ENCODE data around the gene TEAD4. TPM values are rescaled to one million over a fixed set of nuclear protein-coding genes. Genes with fewer than 3 reads are reported as not detected.

TEAD4 gene
- total and polyA plus RNA-seq, 9 donors, result 3.6 to 19.9 (median 6.7) TPM

DNA sequence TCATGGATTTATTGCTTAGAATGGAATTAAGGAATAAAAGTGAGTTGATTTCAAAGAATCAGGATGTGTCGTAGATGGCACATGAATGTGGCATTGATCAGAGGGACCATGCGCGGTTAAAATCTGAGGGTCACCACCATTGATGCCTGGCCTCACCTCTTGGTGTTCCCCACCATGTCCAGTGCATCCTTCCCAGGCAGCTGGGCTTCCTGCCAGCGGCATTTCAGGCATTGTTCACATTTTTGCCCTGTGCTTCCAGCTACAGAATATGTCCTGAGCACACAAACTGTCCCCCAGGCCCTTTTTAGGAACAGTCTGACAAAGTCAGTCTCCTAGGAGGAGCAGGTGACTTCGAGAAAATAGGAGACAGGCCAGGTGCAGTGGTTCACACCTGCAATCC is 76.0 kb downstream of the TEAD4 start:
- H3K27me3 ChIP-seq, result no peaks in the 10 kb centered on the region
- DNase-seq, result no peak
- H3K9me3 ChIP-seq, result no peaks in the 10 kb centered on the region
- H3K4me3 ChIP-seq, result no peak overlapping the region
- no peak overlapping the region for H3K27ac ChIP-seq
- intact Hi-C loops (cut with DNase I), result loop anchor here in 3 of 4 donors (10.0 kb wide), 2 partner anchors 160 to 180 kb away; partner anchors contain the start of genes TEX52 (in 2 of the 3), FOXM1 (in 1 of the 3) and RHNO1 (in 1 of the 3)
- 75 to 86% (median 84%) methylated on average over 5 of the region's 5 CpGs for WGBS, 3 donors
- no peaks in the 10 kb centered on the region for H3K36me3 ChIP-seq
- H3K4me1 ChIP-seq (ENCODE audit: insufficient read depth), result no peaks in the 10 kb centered on the region
- TF ChIP-seq EP300 (IDR thresholded peaks at IDR 0.05) (no peak), POLR2A (IDR thresholded peaks at IDR 0.05) (no peak)
- TF ChIP-seq, protein P1, sequence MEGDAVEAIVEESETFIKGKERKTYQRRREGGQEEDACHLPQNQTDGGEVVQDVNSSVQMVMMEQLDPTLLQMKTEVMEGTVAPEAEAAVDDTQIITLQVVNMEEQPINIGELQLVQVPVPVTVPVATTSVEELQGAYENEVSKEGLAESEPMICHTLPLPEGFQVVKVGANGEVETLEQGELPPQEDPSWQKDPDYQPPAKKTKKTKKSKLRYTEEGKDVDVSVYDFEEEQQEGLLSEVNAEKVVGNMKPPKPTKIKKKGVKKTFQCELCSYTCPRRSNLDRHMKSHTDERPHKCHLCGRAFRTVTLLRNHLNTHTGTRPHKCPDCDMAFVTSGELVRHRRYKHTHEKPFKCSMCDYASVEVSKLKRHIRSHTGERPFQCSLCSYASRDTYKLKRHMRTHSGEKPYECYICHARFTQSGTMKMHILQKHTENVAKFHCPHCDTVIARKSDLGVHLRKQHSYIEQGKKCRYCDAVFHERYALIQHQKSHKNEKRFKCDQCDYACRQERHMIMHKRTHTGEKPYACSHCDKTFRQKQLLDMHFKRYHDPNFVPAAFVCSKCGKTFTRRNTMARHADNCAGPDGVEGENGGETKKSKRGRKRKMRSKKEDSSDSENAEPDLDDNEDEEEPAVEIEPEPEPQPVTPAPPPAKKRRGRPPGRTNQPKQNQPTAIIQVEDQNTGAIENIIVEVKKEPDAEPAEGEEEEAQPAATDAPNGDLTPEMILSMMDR (IDR thresholded peaks at IDR 0.05), result no peak

DNA sequence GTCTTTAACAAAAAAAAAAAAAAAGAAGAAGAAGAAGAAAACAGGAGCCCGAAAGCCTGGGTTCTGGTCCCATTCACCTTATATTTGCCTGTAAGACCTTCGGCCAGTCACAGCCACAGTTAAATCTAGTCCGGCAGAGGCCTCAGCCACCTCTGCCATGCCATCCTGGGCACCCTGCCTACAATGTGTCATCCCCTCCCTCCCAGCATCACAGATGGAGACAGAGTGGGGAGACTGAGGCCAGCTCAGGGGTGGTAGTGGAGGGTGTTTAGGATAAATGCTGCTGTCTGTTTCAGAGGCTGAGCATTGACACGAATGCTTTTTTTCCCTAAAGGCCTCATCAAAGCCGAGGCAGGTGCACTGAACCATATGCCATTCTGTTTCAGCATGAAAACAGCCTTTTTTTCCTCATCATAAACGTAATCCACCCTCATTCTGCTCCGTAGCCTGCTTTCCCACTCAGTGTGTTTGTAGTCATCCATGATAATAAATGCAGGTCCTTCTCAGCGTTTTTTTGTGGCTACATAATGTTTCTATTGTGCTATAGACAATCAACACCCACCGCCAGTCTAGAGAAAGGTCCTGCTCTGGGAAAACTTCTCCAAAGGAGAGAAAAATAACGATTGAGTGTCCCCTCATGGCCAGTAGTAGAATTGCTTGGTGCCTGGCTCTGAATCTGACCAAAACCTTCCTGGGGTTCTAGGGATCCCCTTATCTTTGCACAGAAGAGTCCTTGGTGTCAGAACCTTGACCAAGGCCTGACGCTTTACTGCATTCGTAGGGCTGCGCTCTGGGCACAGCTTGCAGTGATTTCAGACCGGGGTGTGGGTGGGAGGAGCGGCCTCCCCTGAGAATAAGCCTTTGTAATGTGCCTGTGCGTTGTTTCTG is 76.9 kb downstream of the TEAD4 start:
- no peak overlapping the region for H3K4me3 ChIP-seq
- 72 to 78% (median 74%) methylated on average over 16 of the region's 16 CpGs for WGBS, 3 donors
- no peaks in the 10 kb centered on the region for H3K36me3 ChIP-seq
- H3K27ac ChIP-seq, result no peak overlapping the region
- DNase-seq, result no peak
- H3K27me3 ChIP-seq, result no peaks in the 10 kb centered on the region
- intact Hi-C loops (cut with DNase I), result loop anchor here in 3 of 4 donors (10.0 kb wide), 2 partner anchors 161 to 181 kb away; partner anchors contain the start of genes TEX52 (in 2 of the 3), FOXM1 (in 1 of the 3) and RHNO1 (in 1 of the 3)
- H3K4me1 ChIP-seq (ENCODE audit: insufficient read depth), result no peaks in the 10 kb centered on the region
- no peaks in the 10 kb centered on the region for H3K9me3 ChIP-seq
- TF ChIP-seq, protein P1 (IDR thresholded peaks at IDR 0.05), result no peak
- TF ChIP-seq EP300 (IDR thresholded peaks at IDR 0.05), result no peak
- no peak for TF ChIP-seq POLR2A (IDR thresholded peaks at IDR 0.05)

GRCh38 chr12:3036901-3037600 is 77.9 kb downstream of the TEAD4 start:
- Histone ChIP-seq H3K27me3 (no peaks in the 10 kb centered on the region), H3K27ac (no peak overlapping the region), H3K9me3 (no peaks in the 10 kb centered on the region), H3K36me3 (no peaks in the 10 kb centered on the region), H3K4me3 (no peak overlapping the region), H3K4me1 (ENCODE audit: insufficient read depth) (no peaks in the 10 kb centered on the region)
- no peak for TF ChIP-seq EP300 (IDR thresholded peaks at IDR 0.05)
- TF ChIP-seq, protein P1 (IDR thresholded peaks at IDR 0.05), result no peak
- no peak for TF ChIP-seq POLR2A (IDR thresholded peaks at IDR 0.05)
- DNase-seq, result no peak
- 81 to 85% (median 84%) methylated on average over 12 of the region's 12 CpGs for WGBS, 3 donors
- intact Hi-C loops (cut with DNase I), result loop anchor here in 3 of 4 donors (10.0 kb wide), 2 partner anchors 162 to 182 kb away; partner anchors contain the start of genes TEX52 (in 2 of the 3), FOXM1 (in 1 of the 3) and RHNO1 (in 1 of the 3)

- WGBS, 3 donors, result 84 to 94% (median 85%) methylated on average over 7 of the region's 7 CpGs
Observed at GRCh38 chr12:3038166-3038565, 79.0 kb downstream of the TEAD4 start.

More at GRCh38 chr12:3038166-3038565, 79.0 kb downstream of the TEAD4 start:
- Histone ChIP-seq H3K4me3 (no peak overlapping the region), H3K4me1 (ENCODE audit: insufficient read depth) (no peaks in the 10 kb centered on the region), H3K9me3 (no peaks in the 10 kb centered on the region), H3K27me3 (no peaks in the 10 kb centered on the region), H3K27ac (no peak overlapping the region), H3K36me3 (no peaks in the 10 kb centered on the region)
- TF ChIP-seq EP300 (IDR thresholded peaks at IDR 0.05) (no peak), POLR2A (IDR thresholded peaks at IDR 0.05) (no peak)
- TF ChIP-seq, protein P1 (IDR thresholded peaks at IDR 0.05), result no peak
- no peak for DNase-seq
- intact Hi-C loops (cut with DNase I), result loop anchor here in 3 of 4 donors (10.0 kb wide), 2 partner anchors 163 to 183 kb away; partner anchors contain the start of genes TEX52 (in 2 of the 3), FOXM1 (in 1 of the 3) and RHNO1 (in 1 of the 3)
